HG03108 (cell line): ENCODE measurements around the gene DSG3.

Experiments
- ATAC-seq: cut with Tn5 transposase; IDR thresholded peaks from one replicate; pipeline ENCODE4 v1.9.1; 2021; ENCODE audit warnings: moderate library complexity; ENCODE audit not compliant: unreplicated experiment

The DSG3 gene

GRCh38 chr18:31513189-31513935 lies 65.8 kb downstream of the DSG3 start:
- no peak for ATAC-seq

- ATAC-seq: no peak
Observed at GRCh38 chr18:31516437-31516836, 68.9 kb downstream of the DSG3 start.

- no peak for ATAC-seq
Observed at GRCh38 chr18:31526374-31526773, 78.8 kb downstream of the DSG3 start.
